MCF 10A (cell line): ENCODE data around the gene MEX3D. TPM values are rescaled to one million over a fixed set of nuclear protein-coding genes. Genes with fewer than 3 reads are reported as not detected.

Experiments used
- BruUV-seq: library from RNA; stranded (reverse); fragments of 400-500 nt; replicated peaks from 2 replicates; lab custom pipeline; 2021; lab: Mats Ljungman, UMichigan
- CTCF ChIA-PET: fragments of 300-600 bp; sonication (Branson Sonifier 250); formaldehyde crosslinking; extraction: SDS; loops from one replicate; lab custom pipeline; 2021; ENCODE audit warnings: antibody characterized with exemption, inconsistent platforms; lab: Yijun Ruan, JAX
- POLR2A ChIA-PET: fragments of 300-600, 350-650 bp; sonication (Branson Sonifier 250); formaldehyde crosslinking; extraction: SDS; loops from one replicate; lab custom pipeline; 2020; ENCODE audit warnings: antibody characterized with exemption, inconsistent platforms; lab: Yijun Ruan, JAX
- DNase-seq: peaks from one replicate; pipeline ENCODE4 v3.0.0-alpha.2; 2018; ENCODE audit not compliant: unreplicated experiment
- H3K27ac Mint-ChIP-seq: one replicate; pipeline ENCODE4 v1.8.0; 2022; ENCODE audit warnings: mild to moderate bottlenecking, low read depth, mixed read lengths; ENCODE audit not compliant: unreplicated experiment
- H3K27me3 Mint-ChIP-seq: one replicate; pipeline ENCODE4 v1.8.0; 2022; ENCODE audit warnings: mixed read lengths; ENCODE audit not compliant: insufficient read depth, unreplicated experiment
- H3K36me3 Mint-ChIP-seq: one replicate; pipeline ENCODE4 v1.8.0; 2022; ENCODE audit warnings: mild to moderate bottlenecking, moderate library complexity, mixed read lengths; ENCODE audit not compliant: insufficient read depth, unreplicated experiment
- H3K4me1 Mint-ChIP-seq: one replicate; pipeline ENCODE4 v1.8.0; 2022; ENCODE audit warnings: mixed read lengths; ENCODE audit not compliant: insufficient read depth, unreplicated experiment
- H3K4me3 Mint-ChIP-seq: one replicate; pipeline ENCODE4 v1.8.0; 2022; ENCODE audit warnings: mild to moderate bottlenecking, moderate library complexity, mixed read lengths; ENCODE audit not compliant: unreplicated experiment
- H3K9me3 Mint-ChIP-seq: one replicate; pipeline ENCODE4 v1.8.0; 2022; ENCODE audit warnings: mixed read lengths; ENCODE audit not compliant: unreplicated experiment
- intact Hi-C: fragments of 100-400 bp; cut with micrococcal nuclease; formaldehyde crosslinking; loops from 2 replicates; pipeline ENCODE4 v1.14.1; 2022
- total RNA-seq: library from RNA; stranded (reverse); gene quantifications from 2 replicates; pipeline ENCODE4 v1.2.3, GENCODE V29; 2022
- TF ChIP-seq, protein P1 (sequence below): fragments of 200-600 bp; IDR thresholded peaks from one replicate; pipeline ENCODE4 v1.8.0; 2022; ENCODE audit warnings: antibody characterized with exemption, mild to moderate bottlenecking; ENCODE audit not compliant: unreplicated experiment

The MEX3D gene
- total RNA-seq, 1 experiment from 2014 or later = 20.0 TPM

- H3K4me1 Mint-ChIP-seq = no peaks in the 10 kb centered on the region
- POLR2A ChIA-PET = interaction anchor here (0.6 kb wide), 1 partner anchor 204 kb away, joined by 3 read pairs; no protein-coding TSS in a partner anchor
Measured at GRCh38 chr19:1569997-1570396, 1.9 kb upstream of the MEX3D start.

GRCh38 chr19:1567848-1568227, 287 bp downstream of the MEX3D start:
- no TSS peak for BruUV-seq
- TF ChIP-seq, protein P1, sequence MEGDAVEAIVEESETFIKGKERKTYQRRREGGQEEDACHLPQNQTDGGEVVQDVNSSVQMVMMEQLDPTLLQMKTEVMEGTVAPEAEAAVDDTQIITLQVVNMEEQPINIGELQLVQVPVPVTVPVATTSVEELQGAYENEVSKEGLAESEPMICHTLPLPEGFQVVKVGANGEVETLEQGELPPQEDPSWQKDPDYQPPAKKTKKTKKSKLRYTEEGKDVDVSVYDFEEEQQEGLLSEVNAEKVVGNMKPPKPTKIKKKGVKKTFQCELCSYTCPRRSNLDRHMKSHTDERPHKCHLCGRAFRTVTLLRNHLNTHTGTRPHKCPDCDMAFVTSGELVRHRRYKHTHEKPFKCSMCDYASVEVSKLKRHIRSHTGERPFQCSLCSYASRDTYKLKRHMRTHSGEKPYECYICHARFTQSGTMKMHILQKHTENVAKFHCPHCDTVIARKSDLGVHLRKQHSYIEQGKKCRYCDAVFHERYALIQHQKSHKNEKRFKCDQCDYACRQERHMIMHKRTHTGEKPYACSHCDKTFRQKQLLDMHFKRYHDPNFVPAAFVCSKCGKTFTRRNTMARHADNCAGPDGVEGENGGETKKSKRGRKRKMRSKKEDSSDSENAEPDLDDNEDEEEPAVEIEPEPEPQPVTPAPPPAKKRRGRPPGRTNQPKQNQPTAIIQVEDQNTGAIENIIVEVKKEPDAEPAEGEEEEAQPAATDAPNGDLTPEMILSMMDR = no peak

More at GRCh38 chr19:1569997-1570396, 1.9 kb upstream of the MEX3D start:
- Mint-ChIP-seq H3K27ac (no peak overlapping the region), H3K27me3 (peaks cover 17% of the 10 kb centered on the region), H3K9me3 (no peaks in the 10 kb centered on the region), H3K4me3 (no peak overlapping the region), H3K36me3 (peaks cover 12% of the 10 kb centered on the region)
- CTCF ChIA-PET = interaction anchor here (0.7 to 1.1 kb wide), 2 partner anchors 21 to 24 kb away, joined by 3 read pairs; no protein-coding TSS in a partner anchor
- TF ChIP-seq, protein P1 = no peak
- no TSS peak for BruUV-seq
- no peak for DNase-seq
- intact Hi-C loops = no loop called here

GRCh38 chr19:1567116-1567847, 843 bp downstream of the MEX3D start:
- BruUV-seq = no TSS peak
- Mint-ChIP-seq H3K9me3 (no peaks in the 10 kb centered on the region), H3K27ac (no peak overlapping the region), H3K4me1 (no peaks in the 10 kb centered on the region), H3K36me3 (peaks cover 4% of the 10 kb centered on the region), H3K27me3 (peaks cover 17% of the 10 kb centered on the region), H3K4me3 (peak overlapping the region; percentile 65)
- DNase-seq = no peak
- intact Hi-C loops = no loop called here
- ChIA-PET POLR2A (interaction anchor here (0.7 to 3.7 kb wide), 8 partner anchors 21 to 86 kb away, joined by 3 to 17 read pairs (median 4); partner anchors contain the start of genes MBD3, REEP6, TCF3 and UQCR11), CTCF (no interaction called here)
- TF ChIP-seq, protein P1 = no peak

More at GRCh38 chr19:1567848-1568227, 287 bp downstream of the MEX3D start:
- CTCF ChIA-PET = interaction anchor here (0.5 kb wide), 1 partner anchor 34 kb away, joined by 3 read pairs; no protein-coding TSS in a partner anchor
- DNase-seq = no peak
- no peaks in the 10 kb centered on the region for H3K4me1 Mint-ChIP-seq
- H3K4me3 Mint-ChIP-seq = no peak overlapping the region
- peaks cover 4% of the 10 kb centered on the region for H3K36me3 Mint-ChIP-seq
- H3K27me3 Mint-ChIP-seq = peaks cover 17% of the 10 kb centered on the region
- intact Hi-C loops = no loop called here
- POLR2A ChIA-PET = interaction anchor here (0.7 to 3.7 kb wide), 6 partner anchors 20 to 84 kb away, joined by 3 to 17 read pairs (median 4); partner anchors contain the start of genes MBD3, REEP6 and UQCR11
- H3K27ac Mint-ChIP-seq = no peak overlapping the region
- no peaks in the 10 kb centered on the region for H3K9me3 Mint-ChIP-seq

DNA sequence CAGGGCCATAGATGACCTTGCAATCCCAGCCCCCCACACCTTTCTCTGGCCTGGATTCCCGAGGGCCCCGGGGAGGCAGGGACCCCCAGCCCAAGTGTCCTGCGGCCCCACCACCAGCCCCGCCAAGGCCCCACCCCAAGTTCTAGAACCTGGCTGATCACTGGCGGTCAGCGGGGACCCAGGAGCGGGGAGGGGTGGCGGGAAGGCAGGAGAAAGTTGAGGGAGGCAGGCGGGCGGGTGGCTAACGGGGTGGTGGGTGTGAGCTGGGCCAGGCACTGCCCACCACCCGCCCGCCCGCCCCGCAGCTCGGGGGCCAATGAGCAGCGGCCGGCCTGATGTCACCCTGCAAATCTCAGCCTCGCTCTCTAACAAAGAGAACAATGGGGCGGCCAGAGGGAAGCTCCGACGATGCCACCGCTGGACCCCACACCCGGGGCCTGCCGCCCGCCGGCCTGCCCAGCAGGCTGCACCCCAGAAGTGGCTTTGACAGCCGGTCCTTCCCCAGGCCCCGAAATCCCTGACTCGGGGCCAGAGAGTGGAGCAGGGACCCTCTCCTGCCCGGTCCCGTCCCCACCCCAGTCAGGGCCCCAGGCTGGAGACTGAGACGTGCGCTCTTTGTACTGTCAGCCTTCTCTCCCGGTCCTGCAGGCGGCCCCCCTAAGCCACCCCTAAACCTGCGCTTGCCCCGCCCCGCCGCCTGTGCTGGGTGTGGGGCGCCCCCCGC, 1.6 kb downstream of the MEX3D start:
- peaks cover 17% of the 10 kb centered on the region for H3K27me3 Mint-ChIP-seq
- no TSS peak for BruUV-seq
- no peaks in the 10 kb centered on the region for H3K4me1 Mint-ChIP-seq
- TF ChIP-seq, protein P1 = no peak
- H3K27ac Mint-ChIP-seq = no peak overlapping the region
- DNase-seq = peak; percentile 78
- ChIA-PET POLR2A (interaction anchor here (0.8 to 3.7 kb wide), 6 partner anchors 21 to 86 kb away, joined by 3 to 17 read pairs (median 4); partner anchors contain the start of genes MBD3, TCF3 and UQCR11), CTCF (no interaction called here)
- peaks cover 4% of the 10 kb centered on the region for H3K36me3 Mint-ChIP-seq
- no peaks in the 10 kb centered on the region for H3K9me3 Mint-ChIP-seq
- H3K4me3 Mint-ChIP-seq = peak overlapping the region; percentile 65
- intact Hi-C loops = no loop called here
